Measurements from ENCODE around the gene GPR176.
A peak's percentile ranks its signal among the peaks of the same experiment; 100 is the strongest.

GPR176 gene

DNA sequence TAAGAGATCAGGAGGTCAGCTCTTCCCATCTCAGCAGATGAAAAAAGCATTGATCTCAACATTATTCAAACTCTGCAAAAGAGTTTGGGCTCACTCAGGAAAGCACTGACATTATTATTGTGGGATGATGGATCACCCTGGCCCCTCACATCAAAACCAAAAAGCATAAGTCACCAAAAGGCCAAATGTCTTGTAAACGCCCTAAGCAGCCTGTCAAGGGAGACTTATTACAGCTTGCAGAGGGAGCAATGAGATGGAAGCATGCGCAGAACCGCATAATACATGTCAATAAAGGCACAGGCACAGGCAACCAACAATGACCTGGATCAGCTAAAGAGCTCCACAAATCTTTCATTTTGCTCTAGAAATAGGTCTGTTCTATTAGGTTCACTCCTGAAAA, 142.0 kb downstream of the GPR176 start:
- no peak for DNase-seq

DNA sequence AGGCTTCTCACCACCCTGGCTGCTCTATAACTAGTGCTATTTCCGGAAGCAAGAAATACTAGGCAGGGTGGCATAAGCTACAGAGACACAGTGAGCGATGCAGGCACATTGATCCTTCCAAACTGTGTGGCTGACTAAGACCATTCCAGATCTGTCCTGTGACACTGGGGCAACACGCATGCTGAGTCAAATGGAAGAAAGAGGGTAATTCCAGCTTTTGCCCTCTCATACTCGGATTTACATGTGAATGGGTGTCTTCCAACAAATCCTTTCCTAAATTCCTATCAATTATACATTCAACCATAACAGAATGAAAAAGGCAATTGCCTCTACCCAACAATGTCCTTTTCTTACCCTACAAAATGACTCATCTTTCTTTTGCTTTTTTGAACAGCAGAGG, 142.6 kb downstream of the GPR176 start:
- no peak for DNase-seq

DNA sequence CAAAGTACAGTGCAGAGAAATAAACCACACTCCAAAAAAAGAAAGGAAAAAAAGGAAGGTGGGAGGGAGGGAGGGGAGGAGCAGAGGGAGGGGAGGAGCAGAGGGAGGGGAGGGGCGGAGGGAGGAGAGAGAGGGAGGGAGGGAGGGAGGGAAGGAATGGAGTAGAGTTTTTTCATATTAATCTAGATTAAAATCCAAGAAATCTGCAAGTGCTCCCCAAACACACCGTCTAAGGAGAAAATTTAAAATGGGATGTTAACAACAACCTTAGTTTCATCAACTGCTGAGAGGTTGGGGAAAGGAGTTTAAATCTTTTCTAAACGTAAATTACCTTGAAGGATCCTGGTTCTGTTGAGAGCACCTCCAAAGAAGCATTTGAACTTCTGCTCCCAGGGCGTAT, 144.0 kb downstream of the GPR176 start:
- DNase-seq: no peak

DNA sequence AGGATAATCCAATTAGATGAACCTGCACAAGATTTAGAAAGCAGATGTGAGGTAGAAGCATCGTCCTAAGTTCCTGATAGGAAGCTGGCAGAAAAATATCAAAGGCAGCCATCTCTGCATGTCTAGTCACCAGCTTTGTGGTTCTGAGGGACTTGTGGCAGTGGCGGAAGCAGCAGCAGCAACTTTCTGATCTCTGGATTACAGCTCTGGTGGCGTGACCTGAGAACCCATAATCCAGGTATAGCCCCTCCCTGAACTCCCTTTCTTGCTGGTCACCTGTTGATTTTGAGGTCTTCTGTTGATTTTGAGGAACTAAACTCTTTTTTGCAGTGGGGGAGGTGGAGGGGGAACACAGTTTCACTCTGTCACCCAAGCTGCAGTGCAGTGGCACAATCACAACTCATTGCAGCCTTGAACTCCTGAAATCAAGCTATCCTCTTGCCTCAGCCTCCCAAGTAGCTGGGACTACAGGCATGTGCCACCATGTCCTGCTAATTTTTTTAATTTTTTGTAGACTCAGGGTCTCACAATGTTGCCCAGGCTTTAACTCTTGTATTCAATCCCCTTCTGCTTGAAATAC, 145.3 kb downstream of the GPR176 start:
- DNase-seq: no peak

DNA sequence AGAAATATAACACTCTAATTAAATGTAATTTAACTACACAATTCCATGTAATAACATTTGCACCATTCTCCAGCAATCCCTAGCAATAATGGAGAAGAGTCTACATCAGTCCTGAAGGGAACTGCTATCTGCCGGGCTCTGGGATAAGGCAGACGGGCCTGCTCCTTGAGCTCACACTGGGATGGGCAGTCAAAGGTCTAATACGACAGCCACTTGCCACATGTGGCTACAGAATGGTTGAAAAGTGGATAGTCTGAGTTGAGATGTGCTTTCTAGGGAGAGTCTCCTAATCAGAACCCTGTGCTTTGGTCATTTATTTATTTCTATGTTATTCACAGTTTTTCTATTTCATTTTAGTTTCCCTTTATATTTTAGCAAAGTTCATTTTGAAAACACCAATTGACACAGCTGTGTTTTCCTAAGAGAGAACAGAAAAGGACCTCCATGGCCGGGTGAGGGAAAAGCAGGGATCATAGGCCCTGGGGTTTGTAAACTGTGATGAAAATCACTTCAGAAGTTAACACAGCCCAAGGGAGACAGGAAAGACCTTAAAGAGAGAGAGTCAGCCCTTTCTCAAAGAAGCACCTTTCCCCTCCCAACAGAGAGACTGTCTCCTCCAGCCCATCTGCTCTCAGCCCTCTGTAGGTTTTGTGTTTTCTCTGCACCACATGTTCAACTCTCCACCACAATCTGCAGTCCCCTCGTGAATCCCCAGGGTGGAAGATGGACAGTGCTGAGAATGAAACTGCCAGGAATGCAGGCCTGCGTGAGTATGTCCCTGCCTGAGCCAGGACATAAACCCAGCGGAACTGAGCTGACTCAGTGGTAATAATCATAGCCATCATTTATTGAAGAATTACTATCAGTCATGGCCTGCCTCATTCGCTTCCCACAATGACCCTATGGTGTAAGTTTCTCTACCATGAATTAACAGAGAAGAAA, 149.0 kb downstream of the GPR176 start:
- DNase-seq: no peak

DNA sequence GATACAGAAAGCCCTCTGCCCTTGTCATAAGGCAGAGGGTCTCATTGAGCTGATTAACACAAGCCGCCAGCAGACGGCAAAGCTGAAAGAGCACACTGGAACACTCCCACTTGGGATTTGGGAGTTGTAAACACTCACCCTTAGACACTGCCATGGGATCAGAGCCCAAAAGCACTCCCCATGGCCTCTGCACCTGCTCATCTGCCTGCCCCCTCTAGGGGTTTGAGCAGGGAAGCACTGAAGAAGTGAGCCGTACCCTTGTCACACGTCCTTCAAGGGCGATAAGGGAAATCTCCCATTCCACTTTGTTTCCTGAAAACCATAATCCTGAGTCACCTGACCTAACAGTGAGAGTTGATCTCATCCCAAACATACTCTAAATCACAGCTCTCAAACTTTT, 152.1 kb downstream of the GPR176 start:
- DNase-seq: no peak

DNA sequence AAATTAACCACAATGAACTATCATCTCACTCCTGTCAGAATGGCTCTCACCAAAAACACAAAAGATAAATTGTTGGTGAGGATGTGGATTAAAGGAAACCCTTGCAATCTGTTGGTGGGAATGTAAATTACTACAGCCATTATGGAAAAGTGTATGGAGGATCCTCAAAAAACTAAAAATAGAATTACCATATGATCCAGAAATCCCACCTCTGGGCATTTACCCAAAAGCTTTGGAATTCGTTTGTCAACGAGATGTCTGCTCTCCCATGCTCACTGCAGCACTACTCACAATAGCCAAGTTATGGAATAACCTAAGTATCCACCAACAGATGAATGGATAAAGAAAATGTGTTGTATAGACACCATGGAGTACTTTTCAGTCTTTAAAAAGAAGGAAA, 159.1 kb downstream of the GPR176 start:
- no peak for DNase-seq

DNA sequence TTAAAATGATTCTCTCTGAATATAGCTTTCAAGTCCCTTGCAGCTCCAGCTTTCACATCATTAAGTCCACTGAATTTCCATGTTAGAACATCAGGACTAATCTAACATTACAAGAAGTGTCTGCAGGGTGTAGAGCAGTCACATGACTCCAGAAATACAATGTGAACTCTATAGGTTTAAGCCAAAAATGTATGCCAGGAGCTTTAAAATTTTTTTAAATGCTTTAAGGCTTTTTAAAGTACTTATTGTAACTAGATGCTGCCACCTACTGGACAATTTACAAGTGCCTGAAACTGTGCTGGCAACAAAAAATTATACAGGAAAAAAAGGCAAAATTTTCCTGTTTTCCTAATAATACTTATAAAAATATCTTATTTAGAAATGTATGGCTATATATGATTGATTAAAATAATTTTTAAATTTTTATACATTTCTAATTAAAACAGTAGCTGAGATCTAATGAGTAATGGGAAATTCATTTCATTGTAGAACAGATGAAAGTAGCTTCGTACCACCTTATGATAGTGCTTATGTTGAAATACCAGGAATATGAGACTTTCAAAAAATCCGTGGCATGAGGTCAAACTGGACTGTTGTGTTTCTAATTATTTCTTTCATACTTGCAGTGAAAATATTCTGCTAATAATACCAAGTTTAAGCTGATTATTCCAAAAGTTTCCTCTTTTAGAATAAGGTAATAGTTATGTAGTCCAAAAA, 163.1 kb downstream of the GPR176 start:
- DNase-seq: peak; percentile 2

DNA sequence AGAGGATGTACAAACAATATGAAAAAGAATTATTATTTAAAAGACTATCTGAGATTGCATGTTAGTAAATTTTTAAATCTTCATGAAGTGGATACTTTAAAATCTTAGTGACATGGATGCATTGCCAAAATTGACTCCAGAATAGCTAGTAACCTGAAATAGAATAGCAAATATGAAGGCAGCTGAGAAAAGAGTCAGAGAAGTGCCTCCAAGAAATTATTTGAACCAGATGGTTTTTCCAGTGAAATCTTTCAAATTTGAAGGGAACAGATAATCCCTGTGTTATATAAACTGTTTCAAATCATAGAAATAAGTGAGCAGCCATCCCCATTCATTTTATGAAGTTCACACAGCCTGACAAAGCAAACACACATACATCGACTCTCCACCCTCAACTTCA, 167.1 kb downstream of the GPR176 start:
- no peak for DNase-seq

DNA sequence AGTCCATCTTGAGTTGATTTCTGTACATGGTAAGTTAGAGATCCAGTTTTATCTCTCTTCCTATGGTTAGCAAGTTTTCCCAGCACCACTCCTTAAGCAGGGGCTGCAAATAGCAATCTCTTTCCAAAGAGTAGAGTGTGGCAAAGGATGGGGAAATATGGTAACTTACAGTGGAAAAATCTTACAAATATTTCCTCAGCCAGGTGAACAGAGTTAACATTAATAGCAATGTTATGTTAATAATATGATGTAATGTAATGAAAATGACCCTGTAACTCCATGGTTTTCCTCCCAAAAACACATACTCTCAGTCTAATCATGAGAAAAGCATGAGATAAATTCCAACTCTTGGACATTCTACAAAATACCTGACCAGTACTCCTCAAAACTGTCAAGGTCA, 167.8 kb downstream of the GPR176 start:
- no peak for DNase-seq
